Prostate gland (tissue), 2 donors: Measurements from ENCODE around the gene DNASE1.

Experiments used
- CTCF ChIP-seq, 4 experiments: fragments of 200-600 bp in 2 of 4; fragments of 450-650 bp in 2 of 4; sonication (generic) in 2 of 4; IDR thresholded peaks; 1 replicate in 3 of 4; 2 replicates in 1 of 4; pipeline ENCODE4 v1.5.1; 2016 to 2019; ENCODE audit warnings: antibody characterized with exemption in 4 of 4, mild to moderate bottlenecking in 2 of 4, moderate library complexity in 2 of 4
- POLR2AphosphoS5 ChIP-seq: sonication (generic); formaldehyde crosslinking; IDR thresholded peaks from one replicate; pipeline ENCODE4 v1.6.1; 2017; ENCODE audit warnings: antibody characterized with exemption

GRCh38 chr16:3677994-3678393 is 23.5 kb downstream of the DNASE1 start:
- TF ChIP-seq POLR2AphosphoS5, result no peak
- no peak for TF ChIP-seq CTCF (IDR thresholded peaks at IDR 0.05)
